Erythroblast (primary cell): Measurements from ENCODE around the gene FBLN7.

Experiments
- GATA1 ChIP-seq: IDR thresholded peaks from 2 replicates; pipeline ENCODE4 v1.6.1; 2011; ENCODE audit warnings: low read depth, mild to moderate bottlenecking, control low read depth, low read length, moderate library complexity
- POLR2A ChIP-seq: IDR thresholded peaks from 2 replicates; pipeline ENCODE4 v1.6.1; 2011; ENCODE audit warnings: mild to moderate bottlenecking, low read length

- TF ChIP-seq POLR2A (no peak), GATA1 (no peak)
Measured at GRCh38 chr2:112174383-112174782, 36.2 kb downstream of the FBLN7 start.
